Neural progenitor cell (in vitro differentiated cells): ENCODE results near the gene DNAJC15.

ENCODE experiments used
- CTCF ChIP-seq: fragments of 200-600 bp; sonication (generic); IDR thresholded peaks from 2 replicates; pipeline ENCODE4 v1.5.1; 2017; ENCODE audit warnings: antibody characterized with exemption, mild to moderate bottlenecking
- EZH2 ChIP-seq: fragments of 200-600 bp; sonication (generic); IDR thresholded peaks from 2 replicates; pipeline ENCODE4 v1.6.1; 2017; ENCODE audit warnings: antibody characterized with exemption, mild to moderate bottlenecking, moderate library complexity
- EZH2phosphoT487 ChIP-seq: fragments of 200-600 bp; sonication (generic); IDR thresholded peaks from 2 replicates; pipeline ENCODE4 v1.6.1; 2017; ENCODE audit warnings: antibody characterized with exemption

- no peak for TF ChIP-seq CTCF
- no peak for TF ChIP-seq EZH2
- no peak for TF ChIP-seq EZH2phosphoT487
Measured at GRCh38 chr13:43133792-43134191, 110.4 kb downstream of the DNAJC15 start.
